Muscle layer of colon (tissue), 2 donors: ENCODE results near the gene PREX1.

Source experiments
- H3K27ac ChIP-seq: one replicate; pipeline ENCODE4 v1.7.0; 2013; ENCODE audit warnings: low read depth, mild to moderate bottlenecking, low read length, moderate library complexity
- H3K27me3 ChIP-seq, 2 donors: one replicate each; pipeline ENCODE4 v1.7.0; 2013; ENCODE audit warnings: low read length in 2 of 2, mild to moderate bottlenecking in 2 of 2; ENCODE audit not compliant: insufficient read depth in 2 of 2, control insufficient read depth in 1 of 2
- H3K36me3 ChIP-seq: one replicate; pipeline ENCODE4 v1.7.0; 2013; ENCODE audit warnings: mild to moderate bottlenecking, low read length; ENCODE audit not compliant: insufficient read depth
- H3K4me1 ChIP-seq: one replicate; pipeline ENCODE4 v1.7.0; 2013; ENCODE audit warnings: mild to moderate bottlenecking, low read length; ENCODE audit not compliant: insufficient read depth
- H3K4me3 ChIP-seq, 2 donors: one replicate each; pipeline ENCODE4 v1.7.0; 2013; ENCODE audit warnings: low read length in 2 of 2, low read depth in 1 of 2, mild to moderate bottlenecking in 1 of 2, moderate library complexity in 1 of 2
- H3K9ac ChIP-seq: one replicate; pipeline ENCODE4 v1.7.0; 2013; ENCODE audit warnings: low read length
- H3K9me3 ChIP-seq: one replicate; pipeline ENCODE4 v1.7.0; 2013; ENCODE audit warnings: mild to moderate bottlenecking, low read length
- donor health status: abdominal sarcoma.
- donor health status: Adenocarcinoma of cecum.

The PREX1 gene

DNA sequence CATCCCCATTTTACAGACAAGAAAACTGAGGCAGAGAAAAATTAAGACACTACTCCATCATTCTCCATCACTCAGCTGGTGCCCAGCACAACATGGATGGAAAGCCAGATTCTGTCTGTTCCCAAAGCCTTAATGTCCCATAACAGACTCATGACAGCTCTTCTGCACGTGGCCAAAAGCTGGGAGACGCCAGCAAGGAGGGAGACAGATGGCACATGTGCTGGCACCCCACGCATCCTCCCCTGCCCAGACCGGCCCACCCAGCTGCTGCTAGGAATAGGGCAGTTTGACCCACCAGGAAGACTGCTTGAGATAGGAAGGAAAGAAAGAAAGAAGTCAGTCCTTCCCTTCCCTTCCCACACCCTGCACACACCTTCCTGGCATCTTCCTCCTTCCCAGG lies 96.3 kb downstream of the PREX1 start:
- no peaks in the 10 kb centered on the region for H3K9me3 ChIP-seq
- no peak overlapping the region for H3K9ac ChIP-seq
- no peaks in the 10 kb centered on the region for H3K27me3 ChIP-seq
- H3K4me3 ChIP-seq: no peak overlapping the region
- no peaks in the 10 kb centered on the region for H3K4me1 ChIP-seq
- no peak overlapping the region for H3K27ac ChIP-seq
- H3K36me3 ChIP-seq: no peaks in the 10 kb centered on the region

GRCh38 chr20:48730977-48731376 lies 96.8 kb downstream of the PREX1 start:
- Histone ChIP-seq H3K9ac (no peak overlapping the region), H3K27ac (no peak overlapping the region)

GRCh38 chr20:48729538-48729937 lies 98.3 kb downstream of the PREX1 start:
- no peaks in the 10 kb centered on the region for H3K9me3 ChIP-seq
- H3K36me3 ChIP-seq: no peaks in the 10 kb centered on the region
- no peak overlapping the region for H3K4me3 ChIP-seq
- no peaks in the 10 kb centered on the region for H3K27me3 ChIP-seq
- no peak overlapping the region for H3K9ac ChIP-seq
- H3K27ac ChIP-seq: no peak overlapping the region
- H3K4me1 ChIP-seq: no peaks in the 10 kb centered on the region

More at GRCh38 chr20:48730977-48731376, 96.8 kb downstream of the PREX1 start:
- H3K36me3 ChIP-seq: no peaks in the 10 kb centered on the region
- H3K9me3 ChIP-seq: no peaks in the 10 kb centered on the region
- no peaks in the 10 kb centered on the region for H3K27me3 ChIP-seq
- H3K4me1 ChIP-seq: no peaks in the 10 kb centered on the region
- no peak overlapping the region for H3K4me3 ChIP-seq

DNA sequence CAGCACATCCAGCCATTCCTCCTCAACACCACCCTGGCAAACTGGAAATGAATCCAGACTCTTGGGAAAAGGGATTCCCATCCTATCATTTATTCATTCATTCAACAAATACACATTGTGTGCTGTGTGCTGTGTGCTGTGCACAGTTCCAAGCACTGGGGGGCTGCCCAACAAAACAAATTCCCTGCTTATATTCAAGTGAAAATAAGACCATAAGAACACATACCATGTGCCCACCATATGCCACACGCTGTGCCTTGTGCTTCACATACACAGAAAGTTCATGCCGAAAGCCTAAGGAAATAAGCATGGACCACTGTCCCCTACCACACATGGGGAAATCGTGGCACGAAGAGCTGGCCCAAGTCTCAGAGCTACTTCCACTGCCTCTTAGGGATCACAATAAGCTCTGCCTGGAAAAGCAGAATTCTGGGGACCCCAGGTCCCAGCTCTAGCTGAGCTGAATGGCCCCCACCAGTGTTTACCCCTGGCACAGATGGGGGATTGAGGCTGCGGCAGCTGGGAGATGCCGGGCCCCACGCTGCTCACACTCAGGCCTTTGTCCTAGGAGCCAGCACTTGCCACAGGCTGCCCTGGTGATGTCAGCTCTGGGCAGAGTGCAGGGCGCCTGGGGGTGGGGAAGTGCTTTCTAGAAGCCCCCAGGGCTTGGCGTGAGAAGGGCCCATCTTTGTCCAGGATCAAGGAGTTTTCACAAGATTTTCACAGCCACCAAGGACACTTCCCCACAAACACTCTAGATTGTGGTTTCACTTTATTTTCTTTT lies 99.6 kb downstream of the PREX1 start:
- Histone ChIP-seq H3K27ac (no peak overlapping the region), H3K9ac (no peak overlapping the region), H3K4me1 (no peaks in the 10 kb centered on the region), H3K4me3 (no peak overlapping the region), H3K36me3 (no peaks in the 10 kb centered on the region), H3K27me3 (no peaks in the 10 kb centered on the region), H3K9me3 (no peaks in the 10 kb centered on the region)

DNA sequence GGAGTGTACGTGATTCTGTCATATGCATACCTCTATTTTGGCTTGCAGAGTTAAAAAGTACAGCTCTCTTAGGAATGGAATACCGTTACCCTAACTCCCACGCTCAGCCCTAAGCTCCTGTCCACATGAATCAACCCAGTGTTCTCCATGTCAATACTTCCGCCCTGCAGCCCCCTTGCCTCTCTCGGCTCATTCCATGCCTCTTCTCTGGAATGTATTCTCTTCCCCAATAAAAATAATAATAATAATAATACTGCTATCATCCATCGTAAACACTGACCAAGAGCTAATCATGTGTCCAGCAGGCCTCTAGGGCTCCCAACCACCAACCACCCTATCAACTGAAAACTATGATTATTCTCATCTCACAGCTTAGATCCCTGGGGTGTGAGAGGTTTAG lies 100.6 kb downstream of the PREX1 start:
- peaks cover 6% of the 10 kb centered on the region for H3K4me1 ChIP-seq
- no peak overlapping the region for H3K27ac ChIP-seq

GRCh38 chr20:48725555-48725991 lies 102.2 kb downstream of the PREX1 start:
- Histone ChIP-seq H3K27ac (no peak overlapping the region), H3K27me3 (no peaks in the 10 kb centered on the region), H3K9ac (no peak overlapping the region), H3K4me3 (no peak overlapping the region), H3K36me3 (no peaks in the 10 kb centered on the region), H3K4me1 (peaks cover 22% of the 10 kb centered on the region), H3K9me3 (no peaks in the 10 kb centered on the region)

More for the DNA sequence above, 100.6 kb downstream of the PREX1 start:
- Histone ChIP-seq H3K9ac (no peak overlapping the region), H3K27me3 (no peaks in the 10 kb centered on the region), H3K9me3 (no peaks in the 10 kb centered on the region), H3K36me3 (no peaks in the 10 kb centered on the region), H3K4me3 (no peak overlapping the region)

GRCh38 chr20:48724891-48725554 lies 102.8 kb downstream of the PREX1 start:
- Histone ChIP-seq H3K9me3 (no peaks in the 10 kb centered on the region), H3K27me3 (no peaks in the 10 kb centered on the region), H3K4me3 (no peak overlapping the region), H3K27ac (no peak overlapping the region), H3K36me3 (no peaks in the 10 kb centered on the region), H3K9ac (no peak overlapping the region), H3K4me1 (peaks cover 22% of the 10 kb centered on the region)

DNA sequence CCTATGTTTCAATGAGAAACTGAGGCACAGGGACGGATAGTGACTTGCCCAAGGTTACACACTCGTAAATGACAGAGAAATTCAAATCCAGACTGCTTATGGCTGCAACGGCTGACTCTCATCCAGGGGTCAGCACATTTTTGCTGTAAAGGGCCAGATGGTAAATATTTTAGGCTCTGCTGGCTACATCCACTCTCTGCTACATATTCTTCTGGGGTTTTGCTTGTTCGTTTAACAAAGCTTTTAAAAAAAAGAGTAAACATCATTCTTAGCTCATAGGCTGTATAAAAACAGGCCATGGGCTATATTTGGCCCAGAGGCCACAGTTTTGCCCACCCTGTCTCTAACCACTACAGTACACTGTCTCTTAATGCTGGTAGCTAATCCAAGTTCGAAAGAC lies 103.4 kb downstream of the PREX1 start:
- Histone ChIP-seq H3K4me3 (no peak overlapping the region), H3K9me3 (no peaks in the 10 kb centered on the region), H3K27me3 (no peaks in the 10 kb centered on the region), H3K4me1 (peaks cover 22% of the 10 kb centered on the region), H3K9ac (no peak overlapping the region), H3K36me3 (no peaks in the 10 kb centered on the region), H3K27ac (no peak overlapping the region)

GRCh38 chr20:48723308-48724264 lies 104.2 kb downstream of the PREX1 start:
- no peak overlapping the region for H3K27ac ChIP-seq
- no peaks in the 10 kb centered on the region for H3K9me3 ChIP-seq
- H3K9ac ChIP-seq: no peak overlapping the region
- H3K36me3 ChIP-seq: no peaks in the 10 kb centered on the region
- H3K4me1 ChIP-seq: peaks cover 22% of the 10 kb centered on the region
- no peaks in the 10 kb centered on the region for H3K27me3 ChIP-seq
- H3K4me3 ChIP-seq: no peak overlapping the region

- no peak overlapping the region for H3K4me3 ChIP-seq
- H3K4me1 ChIP-seq: peaks cover 22% of the 10 kb centered on the region
- no peak overlapping the region for H3K27ac ChIP-seq
- no peaks in the 10 kb centered on the region for H3K9me3 ChIP-seq
- H3K9ac ChIP-seq: no peak overlapping the region
- H3K36me3 ChIP-seq: no peaks in the 10 kb centered on the region
- no peaks in the 10 kb centered on the region for H3K27me3 ChIP-seq
Observed at GRCh38 chr20:48722737-48723191, 105.0 kb downstream of the PREX1 start.
